Measurements from ENCODE around the gene GYPB. TPM values are rescaled to one million over a fixed set of nuclear protein-coding genes. Genes with fewer than 3 reads are reported as not detected.
"Not testable (repeated sequence)": the region's sequence is repeated elsewhere in the genome, so short reads cannot be mapped to it uniquely, and the experiment has no call there.

The GYPB gene
- not detected for total RNA-seq
- long read RNA-seq: 0 reads

DNA sequence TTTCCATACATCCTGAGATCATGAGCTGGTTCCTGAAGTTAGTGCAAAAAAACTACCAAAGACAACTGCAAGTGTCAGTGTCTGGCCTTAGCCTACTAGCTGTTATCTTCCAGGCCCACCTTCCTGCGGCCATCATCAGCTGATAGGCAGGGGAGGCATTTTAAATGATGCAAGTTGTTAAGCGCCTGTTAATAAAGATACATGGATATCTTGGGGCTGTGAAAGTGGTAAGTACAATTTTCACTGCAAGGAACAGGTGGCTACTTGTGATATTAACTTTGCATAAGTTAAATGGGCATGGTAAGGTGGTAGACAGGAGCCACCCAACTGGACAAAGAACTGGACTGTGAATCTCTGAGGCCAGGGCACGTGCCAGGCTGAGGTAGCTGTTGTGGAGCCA, at the start of gene GYPB:
Gene GYPB (minus strand): TSS at position 104 of the 400 bp plus-strand sequence. CDS start 93 bp downstream, at position 11.
- intact Hi-C loops (cut with DNase I); DNase-seq; ATAC-seq (ENCODE audit: poor library complexity): not testable (repeated sequence)

DNA sequence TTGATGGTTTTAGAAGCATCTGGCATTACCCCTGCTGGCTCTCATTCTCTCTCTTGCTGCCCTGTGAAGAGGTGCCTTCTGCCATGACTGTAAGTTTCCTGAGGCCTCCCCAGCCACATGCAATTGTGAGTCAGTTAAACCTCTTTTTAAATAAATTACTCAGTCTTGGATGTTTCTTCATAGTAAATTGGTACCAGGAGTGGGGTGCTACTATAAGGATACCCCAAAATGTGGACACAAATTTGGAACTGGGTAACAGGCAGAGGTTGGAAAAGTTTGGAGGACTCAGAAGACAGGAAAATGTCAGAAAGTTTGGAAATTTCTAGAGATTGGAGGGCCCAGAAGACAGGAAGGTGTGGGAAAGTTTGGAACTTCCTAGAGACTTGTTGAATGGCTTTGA, 42.4 kb upstream of the GYPB start:
- intact Hi-C loops (cut with DNase I): not testable (repeated sequence)

DNA sequence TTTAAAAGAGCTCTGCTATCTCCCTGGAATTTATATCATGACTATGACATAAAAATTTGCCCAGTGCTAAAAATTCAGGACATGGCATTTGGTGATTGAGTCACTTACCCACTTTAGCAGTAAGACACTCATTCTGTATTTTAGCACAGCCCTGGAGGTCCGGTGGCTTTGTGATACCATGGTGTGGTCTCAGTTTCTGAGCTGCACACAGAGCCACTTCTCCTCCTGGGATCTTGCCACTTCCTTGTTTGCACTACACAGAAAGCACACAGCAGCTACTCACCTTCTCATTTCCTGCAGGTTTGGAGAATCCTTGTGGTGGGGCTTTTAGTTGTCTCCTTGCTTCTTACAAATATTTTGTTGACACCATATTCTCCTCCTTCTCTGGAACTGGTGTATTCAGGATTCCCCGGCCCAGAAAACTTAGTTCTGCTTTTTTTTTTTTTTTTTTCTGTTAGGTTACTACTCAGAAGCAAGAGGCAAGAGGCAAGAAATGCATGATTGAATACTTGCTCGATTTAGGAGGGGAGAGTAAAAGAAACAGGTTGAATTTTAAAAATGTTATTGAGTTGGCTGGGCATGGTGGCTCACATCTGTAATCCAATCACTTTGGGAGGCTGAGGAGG, 41.2 kb upstream of the GYPB start:
- DNase-seq; intact Hi-C loops (cut with DNase I); ATAC-seq (ENCODE audit: poor library complexity): not testable (repeated sequence)

More for the DNA sequence above, 42.4 kb upstream of the GYPB start:
- ATAC-seq (ENCODE audit: poor library complexity); DNase-seq: not testable (repeated sequence)

DNA sequence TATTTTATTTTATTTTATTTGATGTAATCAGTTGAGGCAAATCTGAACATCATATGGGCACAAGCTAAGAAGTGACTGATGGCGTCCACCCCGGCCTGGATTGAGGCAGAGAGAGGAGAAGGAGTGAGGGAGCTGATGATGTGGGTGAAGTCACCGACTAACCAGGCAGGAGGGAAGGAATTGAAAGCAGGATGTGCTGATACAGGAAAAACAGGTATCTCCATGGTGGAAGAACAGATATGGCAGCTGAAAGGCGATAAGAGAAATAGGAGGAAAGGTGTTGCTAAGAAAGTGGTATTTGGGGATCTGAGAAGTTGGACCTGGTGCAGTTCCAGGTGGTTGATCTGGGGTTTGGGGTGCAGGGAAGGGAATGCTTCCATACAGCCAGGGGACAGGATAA, 37.6 kb upstream of the GYPB start:
- ATAC-seq (ENCODE audit: poor library complexity): no peak
- no peak for DNase-seq
- intact Hi-C loops (cut with DNase I): no loop called here

DNA sequence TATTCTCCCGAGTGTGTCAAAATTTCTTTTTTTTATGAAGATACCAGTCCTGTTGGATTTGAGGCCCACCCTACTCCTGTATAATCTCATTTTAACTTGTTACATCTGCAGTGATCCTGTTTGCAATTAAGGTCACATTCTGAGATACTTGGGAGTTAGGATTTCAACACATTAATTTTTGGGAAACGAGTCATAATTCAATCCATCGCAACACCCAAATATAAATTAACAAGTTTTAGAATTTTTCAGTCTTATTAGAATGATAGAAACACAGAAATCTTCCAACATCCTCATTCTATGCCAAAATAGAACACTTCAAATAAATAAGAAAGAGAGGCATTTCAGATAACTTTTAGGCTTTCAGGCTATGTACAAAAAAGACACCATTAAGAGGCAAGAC, 36.2 kb upstream of the GYPB start:
- ATAC-seq (ENCODE audit: poor library complexity); intact Hi-C loops (cut with DNase I); DNase-seq: not testable (repeated sequence)

DNA sequence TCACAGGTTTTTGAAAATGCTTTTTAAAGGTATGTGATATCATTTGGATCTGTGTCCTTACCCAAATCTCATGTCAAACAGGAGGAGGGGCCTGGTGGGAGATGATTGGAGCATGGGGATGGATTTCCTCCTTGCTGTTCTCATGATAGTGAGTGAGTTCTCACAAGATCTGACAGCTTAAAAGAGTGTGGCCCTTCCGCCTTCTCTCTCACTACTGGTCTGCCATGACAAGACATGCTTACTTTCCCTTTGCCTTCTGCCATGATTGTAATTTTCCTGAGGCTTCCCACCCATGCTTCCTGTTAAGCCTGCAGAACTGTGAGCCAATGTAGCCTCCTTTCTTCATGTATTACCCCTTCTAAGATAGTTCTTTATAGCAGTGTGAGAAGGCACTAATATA, 32.3 kb upstream of the GYPB start:
- ATAC-seq (ENCODE audit: poor library complexity); DNase-seq; intact Hi-C loops (cut with DNase I): not testable (repeated sequence)

DNA sequence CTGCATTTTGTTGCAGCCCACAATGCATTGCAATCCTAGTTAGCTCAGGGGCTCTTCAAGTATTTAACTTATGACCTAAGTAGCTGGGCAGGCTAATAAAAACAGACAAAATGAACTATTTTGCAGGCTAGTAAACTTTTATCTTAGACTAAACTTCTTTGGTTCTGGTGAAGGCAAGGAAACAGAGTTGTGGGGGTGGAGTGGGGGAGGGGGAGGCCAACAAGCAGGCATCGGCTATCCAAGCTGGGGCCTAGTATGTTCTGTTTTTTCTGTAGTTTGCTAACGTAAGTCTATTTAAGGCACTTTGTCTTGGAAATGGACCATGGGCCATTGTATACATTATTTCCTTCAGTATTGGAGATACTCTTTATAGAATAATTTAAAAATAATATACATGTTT, 31.5 kb upstream of the GYPB start:
- DNase-seq; intact Hi-C loops (cut with DNase I); ATAC-seq (ENCODE audit: poor library complexity): not testable (repeated sequence)

DNA sequence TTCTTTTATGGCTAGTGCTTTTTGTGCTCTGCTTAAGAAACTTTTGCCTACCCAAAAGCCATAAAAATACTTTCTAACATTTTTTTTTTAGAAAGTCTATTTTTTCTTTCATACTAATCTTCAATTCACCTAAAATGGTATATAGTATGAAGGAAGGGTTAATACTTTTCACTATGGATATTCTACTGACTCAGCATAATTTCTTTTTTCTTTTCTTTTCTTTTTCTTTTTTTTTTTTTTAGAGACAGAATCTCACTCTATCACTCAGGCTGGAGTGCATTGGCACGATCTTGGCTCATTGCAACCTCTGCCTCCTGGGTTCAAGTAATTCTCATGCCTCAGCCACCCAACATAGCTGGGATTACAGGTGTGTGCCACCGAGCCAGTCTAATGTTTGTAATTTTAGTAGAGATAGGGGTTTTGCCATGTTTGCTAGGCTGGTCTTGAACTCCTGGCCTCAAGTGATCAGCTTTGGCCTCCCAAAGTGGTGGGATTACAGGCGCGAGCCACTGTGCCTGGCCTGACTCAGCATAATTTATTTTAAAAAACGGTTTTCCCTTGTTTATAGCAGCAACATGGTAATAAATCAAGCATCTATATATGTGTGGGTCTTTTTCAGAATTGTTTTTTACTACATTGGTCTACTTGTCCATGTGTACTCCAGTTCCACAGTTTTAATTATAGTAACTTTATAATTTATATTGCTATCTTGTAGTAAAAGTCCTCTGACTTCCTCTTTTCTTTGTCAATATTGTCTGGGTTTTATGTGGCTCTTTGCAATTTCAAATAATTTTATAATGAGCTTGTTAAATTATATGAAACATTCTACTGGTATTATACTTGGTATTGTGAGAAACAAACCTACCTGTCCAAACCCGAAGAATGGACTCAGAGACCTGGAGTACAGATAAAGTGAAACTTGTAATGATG, 30.6 kb upstream of the GYPB start:
- intact Hi-C loops (cut with DNase I); DNase-seq; ATAC-seq (ENCODE audit: poor library complexity): not testable (repeated sequence)

DNA sequence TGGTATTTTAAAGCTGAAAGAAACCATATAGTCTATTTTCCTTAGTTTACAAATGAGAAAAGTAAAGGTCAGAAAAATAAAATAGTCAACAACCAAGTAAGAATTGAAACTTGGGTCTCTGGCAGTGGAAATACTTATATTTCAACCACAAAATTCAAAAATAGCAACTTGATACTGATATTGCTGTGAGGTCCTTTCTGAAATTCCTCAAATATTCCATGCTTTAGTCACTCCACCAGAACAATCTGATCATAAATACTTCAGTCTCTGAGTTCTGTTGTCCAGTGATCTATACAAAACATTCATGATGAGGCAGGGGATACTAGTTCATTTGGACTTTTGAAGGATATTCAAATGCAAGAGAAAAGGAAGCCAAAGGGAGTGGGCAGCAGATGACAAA, 25.8 kb upstream of the GYPB start:
- DNase-seq; ATAC-seq (ENCODE audit: poor library complexity); intact Hi-C loops (cut with DNase I): not testable (repeated sequence)

DNA sequence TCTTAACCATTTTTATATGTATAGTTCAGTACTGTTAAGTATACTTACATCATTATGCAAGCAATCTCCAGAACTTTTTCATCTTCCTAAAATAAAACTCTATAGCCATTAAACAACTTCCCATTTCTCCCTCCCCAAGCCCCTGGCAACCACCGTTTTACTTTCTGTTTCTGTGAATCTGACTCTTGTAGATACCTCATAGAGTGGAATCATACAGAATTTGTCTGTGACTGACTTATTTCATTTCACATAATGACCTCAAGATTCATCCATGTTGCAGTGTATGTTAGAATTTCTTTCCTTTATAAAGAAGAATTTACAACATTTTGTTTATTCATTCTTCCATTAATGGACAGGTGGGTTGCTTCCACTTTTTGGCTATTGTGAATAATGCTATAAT, 13.4 kb upstream of the GYPB start:
- intact Hi-C loops (cut with DNase I); DNase-seq; ATAC-seq (ENCODE audit: poor library complexity): not testable (repeated sequence)

DNA sequence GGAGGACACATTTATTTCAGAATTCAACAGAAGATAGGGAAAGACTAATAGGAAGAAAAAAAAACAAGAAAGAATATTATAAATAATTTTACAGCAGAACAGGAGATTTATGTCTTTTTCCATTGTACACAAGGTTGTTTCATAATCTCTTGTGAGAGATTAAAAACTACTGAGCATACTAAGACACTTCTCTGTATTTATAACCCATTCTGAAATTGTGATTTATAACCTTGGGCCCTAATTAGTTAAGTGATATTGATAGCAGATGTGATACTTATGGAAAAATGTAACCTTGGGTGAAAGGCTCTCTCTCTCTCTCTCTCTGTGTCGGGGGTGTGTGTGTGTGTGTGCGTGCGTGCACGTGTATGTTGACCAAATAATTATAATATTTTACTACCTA, 12.7 kb upstream of the GYPB start:
- intact Hi-C loops (cut with DNase I); ATAC-seq (ENCODE audit: poor library complexity): not testable (repeated sequence)

DNA sequence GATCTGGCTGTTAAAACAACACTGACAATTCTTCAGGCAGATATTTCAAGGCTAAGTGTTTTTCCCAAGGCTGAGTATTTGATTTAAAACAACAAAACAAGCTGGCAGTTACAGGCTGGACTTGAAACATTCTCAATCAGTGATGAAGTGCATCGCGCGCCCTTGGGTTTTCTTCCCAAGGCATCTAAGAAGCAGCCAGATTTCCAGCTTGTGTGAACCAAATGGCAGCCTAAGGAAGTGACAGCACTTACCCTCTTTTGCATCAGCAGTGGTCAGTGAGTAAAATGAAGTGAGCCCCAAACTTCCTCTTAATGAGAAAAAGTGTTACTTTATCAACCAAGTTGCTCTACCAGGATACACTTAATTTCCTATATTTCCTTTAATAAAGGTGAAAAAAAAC, 12.2 kb upstream of the GYPB start:
- intact Hi-C loops (cut with DNase I); ATAC-seq (ENCODE audit: poor library complexity); DNase-seq: not testable (repeated sequence)

More for the DNA sequence above, 12.7 kb upstream of the GYPB start:
- not testable (repeated sequence) for DNase-seq

DNA sequence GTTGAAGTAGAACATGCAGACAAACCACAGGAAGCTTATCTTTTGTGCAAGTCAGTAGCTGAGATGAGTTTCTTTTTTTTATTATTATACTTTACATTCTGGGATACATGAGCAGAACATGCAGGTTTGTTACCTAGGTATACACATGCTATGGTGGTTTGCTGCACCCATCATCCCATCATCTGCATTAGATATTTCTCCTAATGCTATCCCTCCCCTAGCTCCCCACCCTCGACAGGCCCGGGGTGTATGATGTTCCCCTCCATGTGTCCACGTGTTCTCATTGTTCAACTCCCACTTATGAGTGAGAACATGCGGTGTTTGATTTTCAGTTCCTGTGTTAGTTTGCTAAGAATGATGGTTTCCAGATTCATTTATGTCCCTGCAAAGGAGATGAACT, 11.5 kb upstream of the GYPB start:
- intact Hi-C loops (cut with DNase I); DNase-seq; ATAC-seq (ENCODE audit: poor library complexity): not testable (repeated sequence)

DNA sequence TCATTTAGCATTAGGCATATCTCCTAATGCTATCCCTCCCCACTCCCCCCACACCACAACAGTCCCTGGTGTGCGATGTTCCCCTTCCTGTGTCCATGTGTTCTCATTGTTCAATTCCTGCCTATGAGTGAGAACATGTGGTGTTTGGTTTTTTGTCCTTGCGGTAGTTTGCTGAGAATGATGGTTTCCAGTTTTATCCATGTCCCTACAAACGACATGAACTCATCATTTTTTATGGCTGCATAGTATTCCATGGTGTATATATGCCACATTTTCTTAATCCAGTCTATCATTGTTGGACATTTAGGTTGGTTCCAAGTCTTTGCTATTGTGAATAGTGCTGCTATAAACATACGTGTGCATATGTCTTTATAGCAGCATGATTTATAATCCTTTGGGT, 7.5 kb upstream of the GYPB start:
- DNase-seq; intact Hi-C loops (cut with DNase I): not testable (repeated sequence)

DNA sequence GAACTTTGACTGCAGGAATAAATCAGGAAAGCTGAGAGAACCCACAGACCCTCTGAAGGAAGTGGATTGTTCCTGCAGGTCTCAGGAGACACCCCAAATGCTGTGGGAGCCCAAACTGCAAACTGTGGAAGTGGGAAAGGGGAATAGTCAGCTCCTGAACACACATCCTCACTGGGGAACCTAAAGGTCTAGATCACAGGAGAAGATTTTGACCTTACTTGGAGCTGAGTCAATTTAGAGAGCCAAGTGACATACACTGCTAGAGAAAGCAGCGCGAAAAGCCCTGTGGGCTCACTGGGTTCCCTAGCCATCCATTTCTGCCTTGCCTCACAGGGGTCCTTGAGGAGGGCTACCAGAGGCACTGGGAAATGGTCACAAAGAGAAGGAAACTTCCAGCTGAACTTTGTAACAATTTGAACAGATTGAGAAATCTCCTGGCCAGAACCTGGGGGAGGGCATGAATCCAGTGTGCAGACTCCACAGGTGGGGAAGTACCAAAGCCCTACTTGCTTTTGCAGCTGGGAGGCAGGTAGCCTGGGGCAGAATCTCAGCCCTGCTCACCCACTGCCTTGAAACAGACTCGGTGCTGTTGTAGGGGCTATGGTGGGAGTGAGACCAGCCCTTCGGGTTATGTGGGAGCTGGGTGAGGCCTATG, 5.3 kb upstream of the GYPB start:
- ATAC-seq (ENCODE audit: poor library complexity); intact Hi-C loops (cut with DNase I); DNase-seq: not testable (repeated sequence)

More for the DNA sequence above, 7.5 kb upstream of the GYPB start:
- not testable (repeated sequence) for ATAC-seq (ENCODE audit: poor library complexity)

DNA sequence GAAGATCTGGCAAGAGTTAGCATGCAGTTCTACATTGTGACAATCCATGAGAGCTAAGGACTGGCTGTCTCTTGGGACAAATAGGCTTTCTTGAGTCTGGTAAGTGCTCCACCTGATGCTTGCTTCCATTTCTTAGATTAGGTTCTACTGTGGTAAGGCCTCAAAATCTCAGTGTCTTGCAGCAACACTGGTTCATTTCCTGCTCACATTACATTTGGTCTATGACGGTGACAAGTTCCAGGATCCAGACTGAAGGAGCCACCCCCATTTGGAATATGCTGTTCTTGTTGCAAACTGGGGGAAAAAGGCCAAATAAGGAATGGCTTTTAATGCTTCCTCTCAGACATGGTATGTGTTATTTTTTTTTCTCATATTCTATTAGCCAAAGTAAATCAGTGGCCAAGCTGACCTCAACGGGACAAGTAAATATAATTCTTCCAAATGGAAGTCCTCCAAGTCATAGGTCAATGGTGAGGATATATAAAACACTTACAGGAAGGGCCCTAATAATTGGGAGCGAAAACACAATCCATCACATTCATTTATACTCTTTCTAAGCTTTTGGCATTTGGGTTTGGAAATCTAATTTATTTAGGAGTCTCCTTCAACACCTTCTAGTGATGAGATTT, 3.7 kb upstream of the GYPB start:
- intact Hi-C loops (cut with DNase I); ATAC-seq (ENCODE audit: poor library complexity); DNase-seq: not testable (repeated sequence)

DNA sequence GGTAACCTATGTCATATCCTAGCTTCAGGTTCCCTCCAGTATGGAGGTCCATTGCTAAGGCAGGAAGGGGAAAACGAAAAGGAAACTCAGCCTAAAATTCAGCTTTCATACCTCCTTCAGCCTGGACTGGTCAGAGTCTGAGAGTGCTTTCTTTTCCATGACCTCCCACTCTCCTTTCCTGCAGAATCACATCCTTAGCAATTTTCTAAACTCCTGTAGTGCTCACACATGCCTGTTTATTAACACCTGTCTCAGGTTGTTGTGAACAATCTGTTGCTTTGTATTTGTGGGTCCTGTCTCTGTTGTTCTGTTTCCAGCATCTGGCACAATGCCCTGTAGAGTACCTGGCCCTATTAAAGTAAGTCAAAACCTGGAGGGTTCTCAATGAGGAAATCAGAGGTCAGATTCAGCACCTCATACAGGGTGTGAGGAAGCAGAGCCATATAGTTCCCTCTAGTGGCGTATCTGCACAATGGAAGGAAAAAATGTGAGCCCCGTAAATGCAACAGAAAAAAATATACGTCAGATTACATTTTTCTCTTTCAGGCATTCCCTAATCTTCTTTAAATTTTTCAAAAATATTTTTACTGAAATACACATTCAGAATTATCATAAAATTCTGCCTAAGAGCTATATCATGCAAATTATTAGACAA, 2.3 kb upstream of the GYPB start:
- DNase-seq; intact Hi-C loops (cut with DNase I): not testable (repeated sequence)
- peak; percentile 65 for ATAC-seq (ENCODE audit: poor library complexity)
